Stimulated activated naive B cell treated with anti-CD40 and anti-IgM and Interleukin-4, amounts not matched to agents 10 μg/mL and 1 μg/mL and 100 μg/mL, for 72 hours (primary cell): ENCODE measurements around the gene NRIP1.

Source experiments
- ATAC-seq, 2 donors: fragments of 150-1000 bp; cut with Tn5 transposase; replicated peaks; 2 replicates each; pipeline ENCODE4 v1.10.0; 2021; ENCODE audit warnings: moderate library complexity in 1 of 2
- DNase-seq: peaks from one replicate; pipeline ENCODE4 v3.0.0; 2021
- H3K27ac Mint-ChIP-seq: one replicate; pipeline ENCODE4 v1.8.0; 2022; ENCODE audit warnings: mild to moderate bottlenecking, mixed read lengths
- H3K27me3 Mint-ChIP-seq, 2 donors: one replicate each; pipeline ENCODE4 v1.8.0; 2022; ENCODE audit warnings: mixed read lengths in 2 of 2
- H3K36me3 Mint-ChIP-seq, 2 donors: one replicate each; pipeline ENCODE4 v1.8.0; 2022; ENCODE audit warnings: mixed read lengths in 2 of 2, mild to moderate bottlenecking in 1 of 2
- H3K4me1 Mint-ChIP-seq, 2 donors: one replicate each; pipeline ENCODE4 v1.8.0; 2022; ENCODE audit warnings: mixed read lengths in 2 of 2, mild to moderate bottlenecking in 1 of 2
- H3K4me3 Mint-ChIP-seq, 2 donors: one replicate each; pipeline ENCODE4 v1.8.0; 2022; ENCODE audit warnings: mild to moderate bottlenecking in 2 of 2, mixed read lengths in 2 of 2, moderate library complexity in 1 of 2
- H3K9me3 Mint-ChIP-seq, 2 donors: one replicate each; pipeline ENCODE4 v1.8.0; 2022; ENCODE audit warnings: mixed read lengths in 2 of 2, mild to moderate bottlenecking in 1 of 2

NRIP1 gene

GRCh38 chr21:14977814-14978213 lies 87.0 kb downstream of the NRIP1 start:
- Mint-ChIP-seq H3K4me3 (no peak overlapping the region), H3K27ac (no peak overlapping the region), H3K4me1 (peaks cover 5 to 16% of the 10 kb centered on the region in 2 donors), H3K27me3 (no peaks in the 10 kb centered on the region), H3K36me3 (peaks cover 9 to 15% of the 10 kb centered on the region in 2 donors), H3K9me3 (no peaks in the 10 kb centered on the region)
- ATAC-seq = no peak
- DNase-seq = no peak

GRCh38 chr21:14975136-14975919 lies 89.5 kb downstream of the NRIP1 start:
- peaks cover 2 to 9% of the 10 kb centered on the region in 2 donors for H3K4me1 Mint-ChIP-seq
- H3K4me3 Mint-ChIP-seq = no peak overlapping the region
- no peak for ATAC-seq
- peaks cover 7 to 16% of the 10 kb centered on the region in 2 donors for H3K36me3 Mint-ChIP-seq
- H3K27ac Mint-ChIP-seq = peak overlapping the region; percentile 56
- no peak for DNase-seq
- no peaks in the 10 kb centered on the region for H3K27me3 Mint-ChIP-seq
- no peaks in the 10 kb centered on the region for H3K9me3 Mint-ChIP-seq

- ATAC-seq (no peak), DNase-seq (no peak)
- H3K4me3 Mint-ChIP-seq = no peak overlapping the region
- peaks cover 13 to 19% of the 10 kb centered on the region in 2 donors for H3K36me3 Mint-ChIP-seq
- H3K4me1 Mint-ChIP-seq = no peaks in the 10 kb centered on the region
- H3K27ac Mint-ChIP-seq = no peak overlapping the region
- no peaks in the 10 kb centered on the region for H3K27me3 Mint-ChIP-seq
- no peaks in the 10 kb centered on the region for H3K9me3 Mint-ChIP-seq
Measured at GRCh38 chr21:14972678-14973077, 92.1 kb downstream of the NRIP1 start.

GRCh38 chr21:14968821-14969220 lies 96.0 kb downstream of the NRIP1 start:
- Mint-ChIP-seq H3K27ac (no peak overlapping the region), H3K36me3 (peaks cover 29 to 32% of the 10 kb centered on the region in 2 donors), H3K27me3 (no peaks in the 10 kb centered on the region), H3K4me3 (no peak overlapping the region), H3K9me3 (no peaks in the 10 kb centered on the region), H3K4me1 (no peaks in the 10 kb centered on the region)
- no peak for DNase-seq
- no peak for ATAC-seq

GRCh38 chr21:14968029-14968428 lies 96.8 kb downstream of the NRIP1 start:
- H3K9me3 Mint-ChIP-seq = no peaks in the 10 kb centered on the region
- peaks cover 26 to 30% of the 10 kb centered on the region in 2 donors for H3K36me3 Mint-ChIP-seq
- H3K4me3 Mint-ChIP-seq = no peak overlapping the region
- no peak for ATAC-seq
- H3K4me1 Mint-ChIP-seq = no peaks in the 10 kb centered on the region
- no peaks in the 10 kb centered on the region for H3K27me3 Mint-ChIP-seq
- no peak for DNase-seq
- H3K27ac Mint-ChIP-seq = no peak overlapping the region

GRCh38 chr21:14964621-14965020 lies 100.2 kb downstream of the NRIP1 start:
- Mint-ChIP-seq H3K27me3 (no peaks in the 10 kb centered on the region), H3K9me3 (no peaks in the 10 kb centered on the region), H3K27ac (no peak overlapping the region), H3K4me3 (no peak overlapping the region), H3K36me3 (peaks cover 26 to 27% of the 10 kb centered on the region in 2 donors), H3K4me1 (no peaks in the 10 kb centered on the region)
- DNase-seq (no peak), ATAC-seq (no peak)

GRCh38 chr21:14962217-14962616 lies 102.6 kb downstream of the NRIP1 start:
- no peak overlapping the region for H3K4me3 Mint-ChIP-seq
- ATAC-seq = no peak
- DNase-seq = no peak
- no peaks in the 10 kb centered on the region for H3K4me1 Mint-ChIP-seq
- no peak overlapping the region for H3K27ac Mint-ChIP-seq
- H3K27me3 Mint-ChIP-seq = no peaks in the 10 kb centered on the region
- H3K36me3 Mint-ChIP-seq = peaks cover 16% of the 10 kb centered on the region in 2 donors
- no peaks in the 10 kb centered on the region for H3K9me3 Mint-ChIP-seq

GRCh38 chr21:14961502-14961901 lies 103.3 kb downstream of the NRIP1 start:
- H3K4me3 Mint-ChIP-seq = no peak overlapping the region
- no peaks in the 10 kb centered on the region for H3K9me3 Mint-ChIP-seq
- no peak overlapping the region for H3K27ac Mint-ChIP-seq
- no peaks in the 10 kb centered on the region for H3K4me1 Mint-ChIP-seq
- ATAC-seq (no peak), DNase-seq (no peak)
- H3K27me3 Mint-ChIP-seq = no peaks in the 10 kb centered on the region
- peaks cover 10 to 11% of the 10 kb centered on the region in 2 donors for H3K36me3 Mint-ChIP-seq

- DNase-seq (no peak), ATAC-seq (no peak)
- Mint-ChIP-seq H3K4me1 (no peaks in the 10 kb centered on the region), H3K36me3 (no peaks in the 10 kb centered on the region), H3K9me3 (no peaks in the 10 kb centered on the region), H3K27ac (no peak overlapping the region), H3K4me3 (no peak overlapping the region), H3K27me3 (no peaks in the 10 kb centered on the region)
Measured at GRCh38 chr21:14959343-14959742, 105.5 kb downstream of the NRIP1 start.

GRCh38 chr21:14957836-14958235 lies 107.0 kb downstream of the NRIP1 start:
- no peaks in the 10 kb centered on the region for H3K36me3 Mint-ChIP-seq
- no peak for DNase-seq
- no peaks in the 10 kb centered on the region for H3K4me1 Mint-ChIP-seq
- ATAC-seq = no peak
- no peaks in the 10 kb centered on the region for H3K9me3 Mint-ChIP-seq
- H3K4me3 Mint-ChIP-seq = no peak overlapping the region
- no peaks in the 10 kb centered on the region for H3K27me3 Mint-ChIP-seq
- H3K27ac Mint-ChIP-seq = no peak overlapping the region

- no peaks in the 10 kb centered on the region for H3K9me3 Mint-ChIP-seq
- DNase-seq = no peak
- peaks cover 0 to 1% of the 10 kb centered on the region in 2 donors for H3K36me3 Mint-ChIP-seq
- H3K27ac Mint-ChIP-seq = no peak overlapping the region
- ATAC-seq = no peak
- no peak overlapping the region for H3K4me3 Mint-ChIP-seq
- no peaks in the 10 kb centered on the region for H3K27me3 Mint-ChIP-seq
- no peaks in the 10 kb centered on the region for H3K4me1 Mint-ChIP-seq
Measured at GRCh38 chr21:14956807-14957206, 108.0 kb downstream of the NRIP1 start.

GRCh38 chr21:14955936-14956520 lies 108.8 kb downstream of the NRIP1 start:
- DNase-seq (no peak), ATAC-seq (no peak)

GRCh38 chr21:14952916-14953315 lies 111.9 kb downstream of the NRIP1 start:
- ATAC-seq = no peak
- no peaks in the 10 kb centered on the region for H3K4me1 Mint-ChIP-seq
- H3K27ac Mint-ChIP-seq = no peak overlapping the region
- no peak overlapping the region for H3K4me3 Mint-ChIP-seq
- H3K36me3 Mint-ChIP-seq = peaks cover 4% of the 10 kb centered on the region in 2 donors
- no peaks in the 10 kb centered on the region for H3K27me3 Mint-ChIP-seq
- no peak for DNase-seq
- peaks cover 2 to 4% of the 10 kb centered on the region in 2 donors for H3K9me3 Mint-ChIP-seq

More at GRCh38 chr21:14955936-14956520, 108.8 kb downstream of the NRIP1 start:
- no peak overlapping the region for H3K4me3 Mint-ChIP-seq
- H3K4me1 Mint-ChIP-seq = no peaks in the 10 kb centered on the region
- no peak overlapping the region for H3K27ac Mint-ChIP-seq
- H3K9me3 Mint-ChIP-seq = no peaks in the 10 kb centered on the region
- H3K36me3 Mint-ChIP-seq = peaks cover 0 to 1% of the 10 kb centered on the region in 2 donors
- no peaks in the 10 kb centered on the region for H3K27me3 Mint-ChIP-seq

- no peak for ATAC-seq
- H3K36me3 Mint-ChIP-seq = peaks cover 4% of the 10 kb centered on the region in 2 donors
- H3K27me3 Mint-ChIP-seq = no peaks in the 10 kb centered on the region
- no peak overlapping the region for H3K27ac Mint-ChIP-seq
- H3K4me1 Mint-ChIP-seq = no peaks in the 10 kb centered on the region
- H3K9me3 Mint-ChIP-seq = peaks cover 2 to 4% of the 10 kb centered on the region in 2 donors
- H3K4me3 Mint-ChIP-seq = no peak overlapping the region
- DNase-seq = no peak
Measured at GRCh38 chr21:14949603-14950002, 115.2 kb downstream of the NRIP1 start.

GRCh38 chr21:14947613-14948160 lies 117.1 kb downstream of the NRIP1 start:
- ATAC-seq (no peak), DNase-seq (no peak)
- Mint-ChIP-seq H3K9me3 (peaks cover 2 to 4% of the 10 kb centered on the region in 2 donors), H3K27me3 (no peaks in the 10 kb centered on the region), H3K27ac (no peak overlapping the region), H3K4me3 (no peak overlapping the region), H3K36me3 (peaks cover 3 to 4% of the 10 kb centered on the region in 2 donors), H3K4me1 (no peaks in the 10 kb centered on the region)
